ENCODE results near the gene MTTP. TPM values are rescaled to one million over a fixed set of nuclear protein-coding genes. Genes with fewer than 3 reads are reported as not detected.

MTTP gene
- total and polyA plus RNA-seq, 2 donors (not counting 1 experiment from before 2014, with no cell fraction given), result 0.03 TPM; not detected in 1

- Histone ChIP-seq H3K4me1 (ENCODE audit: control insufficient read depth in 2 of 2, insufficient read depth in 2 of 2, low read length in 2 of 2) (no peaks in the 10 kb centered on the region), H4K20me1 (ENCODE audit: control insufficient read depth, insufficient read depth, low read length, poor library complexity, severe bottlenecking) (no peaks in the 10 kb centered on the region), H3K27ac (ENCODE audit: low read length in 2 of 2) (no peak overlapping the region), H3K4me3 (ENCODE audit: control extremely low read depth in 1 of 5, extremely low read depth in 1 of 5, insufficient read depth in 1 of 5, low read depth in 2 of 5, low read length in 4 of 5) (no peak overlapping the region), H3K9me3 (ENCODE audit: control extremely low read depth in 1 of 3, control insufficient read depth in 2 of 3, insufficient read depth in 1 of 3, low read length in 2 of 3) (peaks cover 0 to 7% (median 0%) of the 10 kb centered on the region in 3 donors), H3K36me3 (replicated peaks in 1 of 2; ENCODE audit: control extremely low read depth in 1 of 2, control insufficient read depth in 1 of 2, extremely low read depth in 1 of 2, insufficient read depth in 2 of 2, low read length in 1 of 2) (no peaks in the 10 kb centered on the region), H2AFZ (ENCODE audit: insufficient read depth, low read depth, low read length, poor library complexity, severe bottlenecking) (no peak overlapping the region), H3K27me3 (replicated peaks in 1 of 4; ENCODE audit: control extremely low read depth in 1 of 4, control insufficient read depth in 3 of 4, insufficient read depth in 4 of 4, low read length in 3 of 4) (no peaks in the 10 kb centered on the region), H3K9ac (ENCODE audit: low read length) (no peak overlapping the region), H3K79me2 (ENCODE audit: control insufficient read depth, insufficient read depth, low read length) (no peaks in the 10 kb centered on the region), H3K4me2 (replicated peaks; ENCODE audit: low read depth, low read length, poor library complexity, severe bottlenecking) (no peak overlapping the region)
- TF ChIP-seq CTCF (IDR thresholded peaks at IDR 0.05), result no peak
- Mint-ChIP-seq H3K27ac (no peak overlapping the region), H3K4me1 (no peaks in the 10 kb centered on the region), H3K9me3 (ENCODE audit: insufficient read depth) (no peaks in the 10 kb centered on the region), H3K4me3 (no peak overlapping the region), H3K27me3 (peaks cover 16% of the 10 kb centered on the region)
- intact Hi-C loops (cut with micrococcal nuclease), result no loop called here
- ATAC-seq (ENCODE audit: low read depth) (no peak), DNase-seq (no peak)
- ChIA-PET CTCF (no interaction called here), POLR2A (no interaction called here)
- WGBS (ENCODE audit: insufficient coverage), result 82% methylated on average over 2 of the region's 4 CpGs
Measured at GRCh38 chr4:99658666-99659065, 84.0 kb downstream of the MTTP start.

- H3K36me3 ChIP-seq (replicated peaks in 1 of 2; ENCODE audit: control extremely low read depth in 1 of 2, control insufficient read depth in 1 of 2, extremely low read depth in 1 of 2, insufficient read depth in 2 of 2, low read length in 1 of 2), result no peaks in the 10 kb centered on the region
- Mint-ChIP-seq H3K27me3 (peaks cover 15% of the 10 kb centered on the region), H3K27ac (no peak overlapping the region), H3K4me3 (no peak overlapping the region), H3K9me3 (ENCODE audit: insufficient read depth) (no peaks in the 10 kb centered on the region), H3K4me1 (no peaks in the 10 kb centered on the region)
- no peak for TF ChIP-seq EZH2 (IDR thresholded peaks at IDR 0.05; ENCODE audit: borderline replicate concordance, insufficient read depth, low read depth, low read length, poor library complexity, severe bottlenecking)
- no peak for TF ChIP-seq CTCF (IDR thresholded peaks at IDR 0.05)
- ChIA-PET CTCF (no interaction called here), POLR2A (no interaction called here)
- H3K4me3 ChIP-seq (ENCODE audit: control extremely low read depth in 1 of 5, extremely low read depth in 1 of 5, insufficient read depth in 1 of 5, low read depth in 2 of 5, low read length in 4 of 5), result no peak overlapping the region
- 100% methylated on average over 3 of the region's 5 CpGs for WGBS (ENCODE audit: insufficient coverage)
- no peak for DNase-seq
- H3K9me3 ChIP-seq (ENCODE audit: control extremely low read depth in 1 of 3, control insufficient read depth in 2 of 3, insufficient read depth in 1 of 3, low read length in 2 of 3), result no peaks in the 10 kb centered on the region
- no peak overlapping the region for H3K27ac ChIP-seq (ENCODE audit: low read length in 2 of 2)
- no peaks in the 10 kb centered on the region for H3K27me3 ChIP-seq (replicated peaks in 1 of 4; ENCODE audit: control extremely low read depth in 1 of 4, control insufficient read depth in 3 of 4, insufficient read depth in 4 of 4, low read length in 3 of 4)
- H2AFZ ChIP-seq (ENCODE audit: insufficient read depth, low read depth, low read length, poor library complexity, severe bottlenecking), result no peak overlapping the region
- H3K79me2 ChIP-seq (ENCODE audit: control insufficient read depth, insufficient read depth, low read length), result no peaks in the 10 kb centered on the region
- no peak overlapping the region for H3K9ac ChIP-seq (ENCODE audit: low read length)
- intact Hi-C loops (cut with micrococcal nuclease), result no loop called here
- no peak for ATAC-seq (ENCODE audit: low read depth)
- H3K4me2 ChIP-seq (replicated peaks; ENCODE audit: low read depth, low read length, poor library complexity, severe bottlenecking), result no peak overlapping the region
- H4K20me1 ChIP-seq (ENCODE audit: control insufficient read depth, insufficient read depth, low read length, poor library complexity, severe bottlenecking), result no peaks in the 10 kb centered on the region
- H3K4me1 ChIP-seq (ENCODE audit: control insufficient read depth in 2 of 2, insufficient read depth in 2 of 2, low read length in 2 of 2), result no peaks in the 10 kb centered on the region
Measured at GRCh38 chr4:99661907-99662306, 87.3 kb downstream of the MTTP start.
